Prostate gland (tissue), 2 donors: ENCODE results near the gene NFATC1.

Source experiments
- CTCF ChIP-seq, 4 experiments: fragments of 200-600 bp in 2 of 4; fragments of 450-650 bp in 2 of 4; sonication (generic) in 2 of 4; IDR thresholded peaks; 1 replicate in 3 of 4; 2 replicates in 1 of 4; pipeline ENCODE4 v1.5.1; 2016 to 2019; ENCODE audit warnings: antibody characterized with exemption in 4 of 4, mild to moderate bottlenecking in 2 of 4, moderate library complexity in 2 of 4
- POLR2A ChIP-seq: fragments of 450-650 bp; IDR thresholded peaks from one replicate; pipeline ENCODE4 v1.6.1; 2016; ENCODE audit warnings: antibody characterized with exemption, mild to moderate bottlenecking
- POLR2AphosphoS5 ChIP-seq: sonication (generic); formaldehyde crosslinking; IDR thresholded peaks from one replicate; pipeline ENCODE4 v1.6.1; 2017; ENCODE audit warnings: antibody characterized with exemption

GRCh38 chr18:79463424-79463960, 67.8 kb downstream of the NFATC1 start:
- TF ChIP-seq CTCF (IDR thresholded peaks at IDR 0.05) (no peak), POLR2A (no peak), POLR2AphosphoS5 (no peak)
